ENCODE measurements around the gene TFDP3.

Gene TFDP3

GRCh38 chrX:133185938-133186337 is 32.2 kb downstream of the TFDP3 start:
- no peak for DNase-seq (ENCODE audit: low read depth in 2 of 2)

- no peak for DNase-seq (ENCODE audit: low read depth in 2 of 2)
These were observed 33.0 kb downstream of the TFDP3 start for GRCh38 chrX:133185119-133185518.

- DNase-seq (ENCODE audit: low read depth in 2 of 2) = no peak
These were observed 34.3 kb downstream of the TFDP3 start for GRCh38 chrX:133183806-133184205.

GRCh38 chrX:133179500-133179899 is 38.7 kb downstream of the TFDP3 start:
- DNase-seq (ENCODE audit: low read depth in 2 of 2) = no peak

GRCh38 chrX:133177202-133177601 is 41.0 kb downstream of the TFDP3 start:
- DNase-seq (ENCODE audit: low read depth in 2 of 2) = no peak

- no peak for DNase-seq (ENCODE audit: low read depth in 2 of 2)
These were observed 42.5 kb downstream of the TFDP3 start for GRCh38 chrX:133175605-133176004.

- DNase-seq (ENCODE audit: low read depth in 2 of 2) = no peak
These were observed 43.0 kb downstream of the TFDP3 start for GRCh38 chrX:133175162-133175561.

- no peak for DNase-seq (ENCODE audit: low read depth in 2 of 2)
These were observed 46.0 kb downstream of the TFDP3 start for GRCh38 chrX:133171962-133172708.

All from stimulated activated CD8-positive, alpha-beta memory T cell treated with anti-CD3 and anti-CD28 coated beads, Interleukin-2, amount 100 ng/mL, for 1 hour (primary cell).